ENCODE measurements around the gene RWDD3.

The RWDD3 gene

DNA sequence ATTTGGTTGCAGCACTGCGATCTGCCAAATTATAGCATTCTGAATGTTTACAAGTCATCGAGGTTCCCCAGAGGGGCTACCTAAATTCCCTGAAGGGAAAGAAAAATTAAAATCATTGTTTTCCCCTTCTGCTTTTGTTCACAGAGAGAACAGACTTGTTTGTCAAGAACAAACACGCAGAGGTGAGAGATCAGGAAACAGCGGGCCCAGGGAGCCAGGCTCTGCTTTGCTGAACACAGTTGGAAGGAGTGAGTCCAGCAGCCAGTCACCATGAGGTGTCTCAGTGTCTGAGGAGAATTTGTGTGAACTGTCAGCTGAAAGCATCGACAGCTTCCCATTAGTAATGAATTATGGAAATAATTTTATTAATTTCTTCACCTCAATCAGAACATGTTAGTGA is 52.5 kb downstream of the RWDD3 start:
- DNase-seq = no peak

GRCh38 chr1:95287081-95287480 is 53.1 kb downstream of the RWDD3 start:
- DNase-seq = no peak

DNA sequence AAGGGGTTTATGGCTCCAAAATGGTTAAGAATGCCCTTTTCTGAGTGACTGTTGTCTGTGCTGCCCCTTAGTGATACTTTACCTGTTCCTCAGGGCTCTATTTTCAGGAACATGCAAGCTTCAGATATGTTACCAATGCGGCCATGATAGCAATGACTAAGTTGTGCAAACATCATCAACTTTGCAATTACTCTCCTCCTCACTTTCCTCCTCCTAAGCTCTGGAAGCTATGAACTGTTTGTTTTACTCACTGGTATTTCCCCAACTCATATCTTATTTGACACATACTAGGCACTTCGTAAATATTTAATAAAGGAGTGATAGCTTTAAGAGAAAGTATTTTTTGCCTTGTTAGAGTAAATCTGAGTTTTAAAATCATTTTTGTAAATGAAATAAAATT is 53.8 kb downstream of the RWDD3 start:
- DNase-seq = no peak
